Cardiac fibroblast (primary cell): ENCODE data around the gene IL4R.
"Not testable (repeated sequence)": the region's sequence is repeated elsewhere in the genome, so short reads cannot be mapped to it uniquely, and the experiment has no call there.

Source experiments
- DNase-seq, 2 donors: peaks; one replicate each; pipeline versions ENCODE4 v3.0.0 to v3.0.0-alpha.2; 2010; ENCODE audit warnings: low read depth in 2 of 2
- H3K4me3 ChIP-seq, 2 donors: replicated peaks in 1 of 2; 1 replicate in 1 of 2; 2 replicates in 1 of 2; pipeline ENCODE4 v1.5.1; 2011; ENCODE audit warnings: low read depth in 2 of 2, low read length in 2 of 2, mild to moderate bottlenecking in 2 of 2, moderate library complexity in 1 of 2
- CTCF ChIP-seq: IDR thresholded peaks from one replicate; pipeline ENCODE4 v1.5.1; 2011; ENCODE audit warnings: low read depth, mild to moderate bottlenecking, low read length, inconsistent platforms

Gene IL4R

DNA sequence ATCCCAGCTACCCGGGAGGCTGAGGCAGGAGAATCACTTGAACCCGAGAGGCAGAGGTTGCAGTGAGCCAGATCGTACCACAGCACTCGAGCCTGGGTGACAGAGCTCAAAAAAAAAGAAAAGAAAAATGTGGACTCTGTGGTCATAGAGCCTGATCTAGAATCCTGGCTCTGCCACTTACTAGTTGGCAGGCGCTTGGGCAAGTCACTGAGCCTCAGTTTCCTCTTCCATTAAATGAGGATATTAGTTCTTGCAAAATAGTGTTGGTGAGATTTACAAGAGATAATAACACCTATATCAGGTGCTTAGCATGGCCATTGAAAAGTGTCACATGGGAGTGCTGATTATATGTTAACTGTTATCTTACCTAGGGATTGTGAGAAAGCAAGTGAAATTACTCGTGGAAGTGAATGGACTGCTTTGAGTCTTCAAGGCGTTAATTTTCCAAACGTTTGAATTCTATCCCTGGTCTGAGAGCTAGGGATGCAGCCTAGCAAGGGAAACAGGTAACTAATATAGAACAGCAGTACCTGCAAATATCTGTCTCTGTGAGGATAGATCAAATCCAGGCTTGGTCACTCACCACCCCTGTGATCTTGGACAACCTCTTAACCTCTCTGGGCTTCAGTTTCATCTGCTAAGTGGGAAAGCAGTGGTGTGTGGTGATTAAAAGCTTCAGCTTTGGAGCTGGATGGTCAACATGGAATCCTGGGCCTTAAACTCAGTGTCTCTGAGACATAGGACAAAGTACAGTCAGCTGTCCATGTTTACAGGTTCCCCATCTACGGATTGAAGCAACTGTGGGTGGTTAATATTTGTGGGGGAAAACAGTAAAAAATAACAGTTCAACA is 44.2 kb upstream of the IL4R start:
- no peak for TF ChIP-seq CTCF
- peak overlapping the region; percentile 71 to 89 for H3K4me3 ChIP-seq
- no peak for DNase-seq

DNA sequence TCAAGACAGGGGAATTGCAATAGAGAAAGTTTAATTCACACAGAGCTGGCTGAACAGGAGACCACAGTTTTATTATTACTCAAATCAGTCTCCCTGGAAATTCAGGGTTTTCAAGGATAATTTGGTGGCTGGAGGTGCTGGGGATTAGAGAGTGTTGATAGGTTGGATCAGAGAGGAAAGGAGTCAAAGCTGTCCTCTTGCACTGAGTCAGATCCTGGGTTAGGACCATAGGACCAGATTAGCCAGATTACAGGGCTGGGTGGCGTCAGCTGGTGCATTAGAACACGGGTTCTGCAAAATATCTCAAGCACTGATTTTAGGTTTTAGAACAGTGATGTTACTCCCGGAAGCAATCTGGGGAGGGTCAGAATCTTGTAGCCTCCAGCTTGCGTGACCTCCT is 43.4 kb upstream of the IL4R start:
- H3K4me3 ChIP-seq, result no peak overlapping the region
- no peak for DNase-seq
- no peak for TF ChIP-seq CTCF

DNA sequence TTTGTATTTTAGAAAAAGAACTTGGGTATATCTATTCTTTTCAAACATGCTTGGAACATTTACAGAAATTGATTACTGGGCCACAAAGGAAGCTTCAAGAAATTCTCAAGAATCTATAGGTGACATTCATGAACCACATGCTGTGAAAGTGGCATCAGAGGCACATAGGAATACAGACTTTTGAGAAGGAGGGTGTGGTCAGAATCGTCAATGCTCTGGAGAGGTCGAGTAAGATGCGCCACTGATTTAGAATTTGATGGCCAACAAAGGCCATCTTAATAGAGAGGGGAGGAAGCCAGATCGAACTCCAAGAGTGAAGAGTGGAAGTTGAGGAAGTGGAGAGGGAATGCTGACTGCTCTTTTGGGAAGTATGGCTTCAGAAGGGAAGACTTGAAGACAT is 41.7 kb upstream of the IL4R start:
- H3K4me3 ChIP-seq, result no peak overlapping the region
- TF ChIP-seq CTCF, result no peak
- no peak for DNase-seq

DNA sequence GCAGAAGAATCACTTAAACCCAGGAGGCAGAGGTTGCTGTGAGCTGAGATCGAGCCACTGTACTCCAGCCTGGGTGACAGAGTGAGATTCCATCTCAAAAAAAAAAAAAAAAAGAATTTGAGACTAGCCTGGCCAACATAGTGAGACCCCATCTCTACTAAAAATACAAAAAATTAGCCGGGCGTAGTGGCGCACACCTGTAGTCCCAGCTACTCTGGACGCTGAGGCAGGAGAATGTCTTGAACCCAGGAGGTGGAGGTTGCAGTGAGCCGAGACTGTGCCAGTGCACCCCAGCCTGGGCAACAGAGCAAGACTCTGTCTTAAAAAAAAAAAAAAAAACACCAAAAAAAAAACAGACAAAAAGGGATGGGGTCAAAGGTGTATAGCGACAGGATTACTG is 41.1 kb upstream of the IL4R start:
- not testable (repeated sequence) for H3K4me3 ChIP-seq, DNase-seq

DNA sequence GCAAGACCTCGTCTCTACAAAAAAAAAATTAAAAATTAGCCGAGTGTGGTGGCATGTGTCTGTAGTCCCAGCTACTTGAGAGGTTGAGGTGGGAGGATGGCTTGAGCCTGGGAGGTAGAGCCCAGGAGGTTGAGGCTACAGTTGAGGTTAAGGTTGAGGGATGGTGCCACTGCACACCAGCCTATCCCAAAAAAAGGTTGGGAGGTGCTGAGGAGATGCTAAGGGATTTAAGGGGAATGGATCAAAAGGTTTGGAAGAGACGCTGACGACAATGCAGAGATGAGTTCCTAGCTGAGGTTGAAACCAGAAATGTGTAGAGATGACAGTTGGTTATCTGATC is 40.5 kb upstream of the IL4R start:
- no peak for DNase-seq
- H3K4me3 ChIP-seq, result no peak overlapping the region
- no peak for TF ChIP-seq CTCF

DNA sequence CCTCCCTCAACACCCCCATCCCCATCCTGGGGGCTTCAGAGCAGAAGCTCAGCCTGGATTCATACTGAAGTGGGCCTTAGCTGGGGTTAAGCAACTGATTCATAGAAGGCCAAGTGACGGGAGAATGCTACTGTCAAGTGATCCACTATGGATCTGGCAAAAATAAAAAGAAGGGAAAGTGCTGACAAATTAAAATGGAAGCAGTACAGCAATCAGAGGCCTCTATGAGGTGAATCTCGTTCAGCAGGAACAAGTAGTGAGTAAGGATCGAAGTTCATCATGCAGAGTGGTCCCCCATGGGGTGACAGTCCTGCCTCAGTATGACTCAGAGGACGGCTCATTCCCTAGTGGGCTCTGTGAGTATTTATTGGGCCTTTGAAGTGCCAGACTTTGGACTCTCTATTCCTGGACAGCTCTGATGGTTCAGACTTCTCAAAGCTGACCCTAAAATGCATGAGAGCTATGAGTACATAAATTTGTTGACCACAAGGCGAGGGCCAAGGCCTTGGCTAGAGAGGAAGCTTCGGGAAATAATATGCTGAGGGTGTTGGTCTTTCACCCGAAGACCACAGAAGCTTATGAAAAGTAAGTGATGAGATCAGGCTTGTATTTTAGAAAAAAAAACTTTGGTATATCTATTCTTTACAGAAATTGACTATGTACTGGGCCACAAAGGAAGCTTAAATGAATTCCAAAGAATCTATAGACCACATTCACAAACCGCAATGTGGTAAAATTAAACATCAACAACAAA is 39.9 kb upstream of the IL4R start:
- DNase-seq, result peak in 1 of 2 donors; percentile 58
- no peak for TF ChIP-seq CTCF
- no peak overlapping the region for H3K4me3 ChIP-seq

GRCh38 chr16:27274424-27274874 is 39.3 kb upstream of the IL4R start:
- H3K4me3 ChIP-seq, DNase-seq: not testable (repeated sequence)
